ENCODE data around the gene NFRKB. TPM values are rescaled to one million over a fixed set of nuclear protein-coding genes. Genes with fewer than 3 reads are reported as not detected.
"Not testable (repeated sequence)": the region's sequence is repeated elsewhere in the genome, so short reads cannot be mapped to it uniquely, and the experiment has no call there.

The NFRKB gene
- total and polyA plus RNA-seq, 2 donors from 2014 or later, result 7.0 to 25.2 TPM

DNA sequence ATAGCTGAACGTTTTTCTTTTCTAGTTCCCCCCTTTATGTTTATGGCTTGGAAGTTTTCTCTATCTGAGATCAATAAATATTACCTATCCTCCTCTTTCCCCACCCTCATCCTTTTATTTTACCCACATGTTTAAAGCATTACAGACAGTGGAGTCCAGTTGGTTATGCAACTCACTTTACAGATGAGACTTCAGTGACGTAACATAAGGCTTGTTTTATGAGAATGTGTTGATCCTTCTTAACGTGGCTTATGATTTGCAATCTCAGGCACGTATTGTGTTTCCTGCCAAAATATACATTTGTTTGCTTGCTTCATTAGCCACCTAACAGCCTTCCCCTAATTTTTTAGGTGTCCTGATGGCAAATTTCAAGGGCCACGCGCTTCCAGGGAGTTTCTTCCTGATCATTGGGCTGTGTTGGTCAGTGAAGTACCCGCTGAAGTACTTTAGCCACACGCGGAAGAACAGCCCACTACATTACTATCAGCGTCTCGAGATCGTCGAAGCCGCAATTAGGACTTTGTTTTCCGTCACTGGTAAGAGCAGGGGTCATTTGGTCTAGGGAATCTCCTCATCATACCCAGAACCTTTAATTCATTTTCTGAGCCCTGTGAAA is 43.1 kb downstream of the NFRKB start:
- Histone ChIP-seq H3K9ac (ENCODE audit: low read length in 3 of 3) (no peak overlapping the region), H3K27ac (ENCODE audit: low read depth in 2 of 2, low read length in 2 of 2) (no peak overlapping the region), H3K4me1 (ENCODE audit: control insufficient read depth in 2 of 3, insufficient read depth in 2 of 3, low read depth in 1 of 3, low read length in 3 of 3) (peaks cover 0 to 3% (median 0%) of the 10 kb centered on the region in 3 donors), H3K36me3 (ENCODE audit: control insufficient read depth in 2 of 3, insufficient read depth in 3 of 3, low read length in 3 of 3) (no peaks in the 10 kb centered on the region), H3K9me3 (ENCODE audit: control insufficient read depth in 2 of 3, insufficient read depth in 1 of 3, low read length in 3 of 3) (no peaks in the 10 kb centered on the region), H3K4me3 (ENCODE audit: low read length in 3 of 3) (no peak overlapping the region), H3K27me3 (ENCODE audit: control insufficient read depth, insufficient read depth, low read length) (no peaks in the 10 kb centered on the region)
- TF ChIP-seq, protein P1, sequence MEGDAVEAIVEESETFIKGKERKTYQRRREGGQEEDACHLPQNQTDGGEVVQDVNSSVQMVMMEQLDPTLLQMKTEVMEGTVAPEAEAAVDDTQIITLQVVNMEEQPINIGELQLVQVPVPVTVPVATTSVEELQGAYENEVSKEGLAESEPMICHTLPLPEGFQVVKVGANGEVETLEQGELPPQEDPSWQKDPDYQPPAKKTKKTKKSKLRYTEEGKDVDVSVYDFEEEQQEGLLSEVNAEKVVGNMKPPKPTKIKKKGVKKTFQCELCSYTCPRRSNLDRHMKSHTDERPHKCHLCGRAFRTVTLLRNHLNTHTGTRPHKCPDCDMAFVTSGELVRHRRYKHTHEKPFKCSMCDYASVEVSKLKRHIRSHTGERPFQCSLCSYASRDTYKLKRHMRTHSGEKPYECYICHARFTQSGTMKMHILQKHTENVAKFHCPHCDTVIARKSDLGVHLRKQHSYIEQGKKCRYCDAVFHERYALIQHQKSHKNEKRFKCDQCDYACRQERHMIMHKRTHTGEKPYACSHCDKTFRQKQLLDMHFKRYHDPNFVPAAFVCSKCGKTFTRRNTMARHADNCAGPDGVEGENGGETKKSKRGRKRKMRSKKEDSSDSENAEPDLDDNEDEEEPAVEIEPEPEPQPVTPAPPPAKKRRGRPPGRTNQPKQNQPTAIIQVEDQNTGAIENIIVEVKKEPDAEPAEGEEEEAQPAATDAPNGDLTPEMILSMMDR (IDR thresholded peaks at IDR 0.05; ENCODE audit: borderline replicate concordance, extremely low read depth, insufficient read depth), result no peak
- DNase-seq (no peak), FAIRE-seq (no peak)
- intact Hi-C loops (cut with DNase I), result no loop called here

DNA sequence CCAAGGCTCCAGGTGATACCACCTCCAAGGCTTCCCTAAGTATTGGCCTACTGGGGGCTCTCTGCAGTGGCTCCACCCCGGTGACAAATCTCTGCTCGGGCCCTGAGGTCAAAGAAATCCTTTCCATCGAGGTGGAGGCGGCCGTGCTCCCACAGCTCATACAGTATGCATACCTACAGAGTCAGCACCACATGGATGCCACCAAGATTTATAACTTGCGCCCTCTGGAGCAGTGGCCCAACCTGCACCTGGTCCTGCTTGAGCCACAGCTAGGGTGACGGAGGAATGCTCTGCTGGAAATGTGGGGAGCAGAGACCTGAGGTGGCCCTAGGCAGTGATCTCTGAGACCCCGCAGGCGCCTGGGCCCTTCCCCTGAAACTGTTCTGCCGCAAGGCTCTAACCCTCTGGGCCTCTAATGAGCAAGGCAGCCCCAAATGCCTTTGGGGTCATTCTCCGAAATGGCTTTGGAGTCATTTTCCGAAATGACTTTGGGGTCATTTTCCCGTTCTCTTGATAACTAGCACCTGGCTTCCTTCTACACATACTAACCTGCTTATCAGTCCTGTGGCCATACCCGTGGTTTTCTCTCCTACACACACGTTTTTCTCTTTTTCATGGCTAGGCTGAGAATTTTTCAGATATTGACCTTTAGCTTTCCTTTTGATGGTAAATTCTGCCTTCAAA is 45.8 kb downstream of the NFRKB start:
- Histone ChIP-seq H3K4me1 (ENCODE audit: control insufficient read depth in 2 of 3, insufficient read depth in 2 of 3, low read depth in 1 of 3, low read length in 3 of 3) (peaks cover 0 to 3% (median 0%) of the 10 kb centered on the region in 3 donors), H3K4me3 (ENCODE audit: low read length in 3 of 3) (no peak overlapping the region), H3K27me3 (ENCODE audit: control insufficient read depth, insufficient read depth, low read length) (no peaks in the 10 kb centered on the region), H3K27ac (ENCODE audit: low read depth in 2 of 2, low read length in 2 of 2) (no peak overlapping the region), H3K36me3 (ENCODE audit: control insufficient read depth in 2 of 3, insufficient read depth in 3 of 3, low read length in 3 of 3) (no peaks in the 10 kb centered on the region), H3K9me3 (ENCODE audit: control insufficient read depth in 2 of 3, insufficient read depth in 1 of 3, low read length in 3 of 3) (no peaks in the 10 kb centered on the region), H3K9ac (ENCODE audit: low read length in 3 of 3) (no peak overlapping the region)
- TF ChIP-seq, protein P1 (IDR thresholded peaks at IDR 0.05; ENCODE audit: borderline replicate concordance, extremely low read depth, insufficient read depth), result no peak
- intact Hi-C loops (cut with DNase I), result no loop called here
- DNase-seq (no peak), FAIRE-seq (no peak)

DNA sequence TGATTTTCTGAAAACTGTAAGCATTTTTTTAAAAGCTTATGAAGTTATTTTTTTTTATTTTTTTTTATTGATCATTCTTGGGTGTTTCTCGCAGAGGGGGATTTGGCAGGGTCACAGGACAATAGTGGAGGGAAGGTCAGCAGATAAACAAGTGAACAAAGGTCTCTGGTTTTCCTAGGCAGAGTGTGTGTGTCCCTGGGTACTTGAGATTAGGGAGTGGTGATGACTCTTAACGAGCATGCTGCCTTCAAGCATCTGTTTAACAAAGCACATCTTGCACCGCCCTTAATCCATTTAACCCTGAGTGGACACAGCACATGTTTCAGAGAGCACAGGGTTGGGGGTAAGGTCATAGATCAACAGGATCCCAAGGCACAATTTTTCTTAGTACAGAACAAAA is 48.0 kb downstream of the NFRKB start:
- H3K4me3 ChIP-seq (ENCODE audit: low read length in 3 of 3); H3K36me3 ChIP-seq (ENCODE audit: control insufficient read depth in 2 of 3, insufficient read depth in 3 of 3, low read length in 3 of 3); H3K27ac ChIP-seq (ENCODE audit: low read depth in 2 of 2, low read length in 2 of 2); intact Hi-C loops (cut with DNase I); H3K9ac ChIP-seq (ENCODE audit: low read length in 3 of 3); DNase-seq; FAIRE-seq; H3K27me3 ChIP-seq (ENCODE audit: control insufficient read depth, insufficient read depth, low read length); H3K4me1 ChIP-seq (ENCODE audit: control insufficient read depth in 2 of 3, insufficient read depth in 2 of 3, low read depth in 1 of 3, low read length in 3 of 3); H3K9me3 ChIP-seq (ENCODE audit: control insufficient read depth in 2 of 3, insufficient read depth in 1 of 3, low read length in 3 of 3): not testable (repeated sequence)

DNA sequence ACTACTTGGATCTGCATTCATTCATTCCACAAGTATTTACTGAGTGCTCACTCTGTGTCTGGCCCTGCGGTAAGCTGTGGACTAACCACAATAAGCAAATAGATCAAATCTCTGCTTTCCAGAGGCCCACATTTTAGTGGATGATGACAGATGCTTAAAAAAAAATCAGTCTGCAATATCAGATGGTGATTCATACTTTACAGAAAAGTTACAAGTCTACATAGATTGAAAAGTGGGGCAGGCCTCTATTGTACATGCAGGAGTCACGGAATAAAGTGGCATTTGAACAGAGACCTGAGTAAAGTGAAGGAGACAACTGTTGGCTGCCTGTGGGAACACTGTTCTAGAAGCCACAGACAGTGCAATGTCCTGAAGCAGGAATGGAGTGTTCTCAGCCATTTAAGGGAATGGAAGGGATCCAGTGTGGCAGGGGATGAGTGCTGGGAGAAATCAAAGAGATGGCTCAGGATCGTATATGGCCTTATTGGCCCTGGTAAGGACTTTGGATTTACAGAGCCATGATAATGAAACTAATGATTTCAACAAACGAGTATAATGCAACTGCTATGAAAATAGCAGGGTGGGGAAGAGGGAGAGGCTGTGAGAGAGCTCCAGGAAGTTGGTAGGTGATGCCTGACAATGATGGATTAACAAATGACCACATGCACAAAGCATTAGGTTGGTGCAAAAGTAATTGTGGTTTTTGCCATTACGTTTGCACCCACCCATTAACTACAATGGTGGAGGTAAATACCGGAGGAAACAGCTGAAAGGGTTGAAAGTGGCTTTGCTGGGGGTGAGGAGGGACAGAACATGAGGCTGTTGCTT is 48.7 kb downstream of the NFRKB start:
- no peaks in the 10 kb centered on the region for H3K27me3 ChIP-seq (ENCODE audit: control insufficient read depth, insufficient read depth, low read length)
- H3K9me3 ChIP-seq (ENCODE audit: control insufficient read depth in 2 of 3, insufficient read depth in 1 of 3, low read length in 3 of 3), result no peaks in the 10 kb centered on the region
- H3K27ac ChIP-seq (ENCODE audit: low read depth in 2 of 2, low read length in 2 of 2), result no peak overlapping the region
- H3K4me3 ChIP-seq (ENCODE audit: low read length in 3 of 3), result no peak overlapping the region
- no peaks in the 10 kb centered on the region for H3K4me1 ChIP-seq (ENCODE audit: control insufficient read depth in 2 of 3, insufficient read depth in 2 of 3, low read depth in 1 of 3, low read length in 3 of 3)
- no peaks in the 10 kb centered on the region for H3K36me3 ChIP-seq (ENCODE audit: control insufficient read depth in 2 of 3, insufficient read depth in 3 of 3, low read length in 3 of 3)
- H3K9ac ChIP-seq (ENCODE audit: low read length in 3 of 3), result no peak overlapping the region
- intact Hi-C loops (cut with DNase I), result no loop called here
- TF ChIP-seq, protein P1 (IDR thresholded peaks at IDR 0.05; ENCODE audit: borderline replicate concordance, extremely low read depth, insufficient read depth), result no peak
- FAIRE-seq, result no peak
- DNase-seq, result no peak

All from kidney (tissue), 14 donors.